ENCODE data around the gene CCT2.

GRCh38 chr12:69589082-69589481 is 3.8 kb downstream of the CCT2 start:
- no peak for TF ChIP-seq EZH2 (IDR thresholded peaks at IDR 0.05; ENCODE audit: borderline replicate concordance)
- TF ChIP-seq CTCF (IDR thresholded peaks at IDR 0.05; ENCODE audit: poor library complexity): no peak
